NCI-H2196 treated with DMSO at 0.1 percent for 48 hours (cell line): ENCODE measurements around the gene RAB11A.

Experiments
- DNase-seq: peaks from one replicate; lab custom pipeline; 2025; ENCODE audit not compliant: unreplicated experiment; lab: John Stamatoyannopoulos, UW

The RAB11A gene

DNA sequence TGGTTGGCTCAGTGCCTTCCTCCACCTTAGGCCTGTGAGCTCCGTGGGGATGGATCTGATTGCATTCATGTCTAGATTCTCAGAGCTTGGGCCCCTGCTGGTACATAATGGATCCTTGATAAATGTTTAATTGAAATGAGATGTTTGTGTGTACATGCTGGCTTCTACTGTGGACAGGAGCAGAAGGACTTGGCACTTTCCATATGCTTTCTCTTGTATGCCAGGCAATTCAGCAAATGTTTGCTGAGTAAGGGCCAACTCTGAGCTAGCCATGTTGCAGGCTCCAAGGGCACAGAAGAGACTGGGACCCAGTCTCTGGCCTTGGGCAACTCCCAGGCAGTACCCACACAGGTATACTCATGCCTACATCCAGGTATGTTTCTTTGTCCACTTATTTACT lies 67.0 kb downstream of the RAB11A start:
- DNase-seq: no peak

DNA sequence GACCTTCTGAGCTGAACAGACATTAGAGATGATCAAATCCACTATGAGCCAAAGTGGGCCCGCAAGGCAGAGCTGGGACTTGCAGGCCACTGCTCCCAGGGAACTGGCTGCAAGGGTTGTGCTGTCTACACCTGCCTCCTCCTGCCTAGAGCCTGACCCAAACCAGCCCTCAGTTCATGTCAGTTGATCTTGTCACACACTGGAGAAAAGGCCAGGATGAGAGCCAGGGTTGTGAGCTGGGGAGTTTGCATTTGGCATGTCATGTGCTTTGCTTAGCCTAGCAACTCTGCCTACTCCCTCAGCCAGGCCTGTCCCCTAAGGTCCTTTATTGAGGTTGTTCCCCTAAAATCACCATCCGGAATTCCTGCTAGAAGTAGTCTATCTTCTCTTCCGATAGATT lies 67.8 kb downstream of the RAB11A start:
- peak; percentile 36 for DNase-seq

- DNase-seq: peak; percentile 53
Measured at GRCh38 chr15:65937476-65937875, 68.2 kb downstream of the RAB11A start.

- DNase-seq: no peak
Measured at GRCh38 chr15:65938604-65939003, 69.3 kb downstream of the RAB11A start.

DNA sequence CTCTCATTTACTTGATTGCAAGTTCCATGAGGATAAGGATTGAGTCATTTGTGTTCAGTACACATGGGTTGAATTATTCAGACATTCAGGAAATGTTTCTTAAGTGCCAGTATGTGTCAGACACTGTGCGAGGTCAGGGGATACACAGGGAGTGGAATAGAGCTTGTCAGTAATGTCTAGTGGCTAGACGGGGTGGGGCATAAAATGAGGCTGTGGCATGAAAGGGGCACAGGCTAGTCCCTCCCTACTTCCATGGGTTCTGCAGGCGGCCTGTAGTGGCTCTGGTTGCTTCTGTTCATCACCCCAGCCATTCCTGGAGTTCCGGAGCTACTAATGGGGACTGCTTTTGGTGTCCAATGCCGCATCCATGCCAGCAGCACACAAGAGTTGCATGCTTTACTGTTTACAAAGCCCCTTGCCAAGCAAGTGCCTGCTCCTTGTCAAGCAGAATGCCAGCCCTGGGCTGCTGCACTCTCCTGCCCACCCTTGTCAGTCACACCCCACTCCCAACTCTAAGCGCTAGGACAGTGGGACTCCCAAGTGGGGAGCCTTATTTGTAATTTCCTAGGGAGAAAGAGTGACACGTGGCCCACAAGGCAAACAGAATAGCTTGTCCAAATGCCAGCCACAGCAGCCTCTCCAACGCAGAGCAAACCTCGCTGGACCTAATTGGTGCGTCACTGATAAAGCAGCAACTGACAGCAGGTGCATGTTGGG lies 70.8 kb downstream of the RAB11A start:
- peak; percentile 66 for DNase-seq

- no peak for DNase-seq
Measured at GRCh38 chr15:65940618-65940909, 71.3 kb downstream of the RAB11A start.
